Measurements from ENCODE around the gene ZNF841.
"Not testable (repeated sequence)": the region's sequence is repeated elsewhere in the genome, so short reads cannot be mapped to it uniquely, and the experiment has no call there.

ZNF841 gene

GRCh38 chr19:52066258-52066863 lies 29.2 kb downstream of the ZNF841 start:
- no peak for DNase-seq

DNA sequence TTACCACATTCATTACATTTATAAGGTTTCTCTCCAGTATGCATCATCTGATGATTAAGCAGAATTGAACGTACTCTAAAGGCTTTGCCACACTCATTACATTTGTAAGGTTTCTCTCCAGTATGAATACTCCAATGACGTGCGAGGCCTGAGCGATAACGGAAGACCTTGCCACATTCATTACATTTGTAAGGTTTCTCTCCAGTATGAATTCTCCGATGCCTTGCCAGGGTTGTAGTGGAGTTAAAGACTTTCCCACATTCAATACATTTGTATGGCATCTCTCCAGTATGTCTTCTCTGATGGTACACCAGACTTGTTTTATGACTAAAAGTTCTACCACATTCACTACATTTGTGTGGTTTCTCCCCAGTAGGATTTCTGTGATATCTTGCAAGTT lies 30.2 kb downstream of the ZNF841 start:
- no peak for DNase-seq

GRCh38 chr19:52056480-52056879 lies 39.1 kb downstream of the ZNF841 start:
- not testable (repeated sequence) for DNase-seq

DNA sequence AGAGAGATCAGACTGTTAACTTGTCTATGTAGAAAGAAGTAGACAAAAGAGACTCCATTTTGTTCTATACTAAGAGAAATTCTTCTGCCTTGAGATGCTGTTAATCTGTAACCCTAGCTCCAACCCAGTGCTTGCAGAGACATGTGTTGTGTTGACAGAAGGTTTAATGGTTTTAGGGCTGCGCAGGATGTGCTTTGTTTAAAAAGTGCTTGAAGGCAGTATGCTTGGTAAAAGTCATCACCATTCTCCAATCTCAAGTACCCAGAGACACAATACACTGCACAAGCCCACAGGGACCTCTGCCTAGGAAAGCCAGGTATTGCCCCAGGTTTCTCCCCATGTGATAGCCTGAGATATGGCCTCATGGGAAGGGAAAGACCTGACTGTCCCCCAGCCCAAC lies 43.8 kb downstream of the ZNF841 start:
- DNase-seq: not testable (repeated sequence)

DNA sequence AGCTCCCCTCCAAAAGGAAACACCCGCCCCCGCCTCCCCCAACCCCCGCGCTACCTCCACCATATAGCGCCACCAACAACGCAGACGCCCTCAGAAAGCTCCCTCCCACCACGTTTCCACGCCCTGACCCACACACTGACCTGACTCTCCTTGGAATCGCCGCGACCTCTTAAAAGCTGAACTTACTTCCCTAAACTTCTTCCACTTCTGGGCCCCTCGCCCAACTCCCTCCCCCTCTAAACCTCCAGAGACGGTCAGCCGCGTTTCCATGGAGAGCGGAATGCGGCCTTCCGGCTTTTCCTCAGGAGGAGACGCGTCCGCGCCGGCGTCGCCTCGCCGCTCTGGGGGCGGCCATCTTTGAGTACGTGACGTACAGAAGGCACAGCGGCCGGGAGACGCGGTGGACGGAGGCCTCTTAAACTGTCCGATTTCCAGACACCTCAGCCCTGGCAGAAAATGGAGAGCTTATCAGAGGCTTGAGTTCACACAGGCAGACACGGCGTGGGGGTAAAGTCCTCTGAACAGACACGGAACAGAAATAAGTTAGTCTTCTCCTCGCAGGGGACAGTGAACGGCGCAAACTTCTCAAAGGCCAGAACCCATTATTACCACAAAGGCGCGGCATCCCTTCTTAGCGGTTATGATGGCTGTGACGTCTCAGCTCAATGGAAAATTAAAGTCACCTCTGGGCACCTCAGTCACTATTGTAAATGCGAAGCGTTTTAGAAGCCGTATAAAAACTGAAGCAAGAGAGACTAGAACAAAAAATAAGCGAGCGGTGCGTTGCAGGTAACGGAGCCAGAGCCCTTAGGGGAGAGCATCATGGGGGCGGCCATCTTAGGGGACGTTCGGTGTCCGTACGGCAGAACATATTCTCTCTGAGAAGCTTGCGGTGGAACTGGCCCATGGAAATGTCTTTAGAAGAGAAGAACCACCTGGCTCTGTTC lies 46.7 kb downstream of the ZNF841 start, which contains the start of gene ZNF432:
Gene ZNF432 (minus strand): TSS at position 284 of the 947 bp plus-strand sequence. CDS start 1,970 bp downstream, outside the sequence.
- peak; percentile 73 for DNase-seq

GRCh38 chr19:52039169-52039568 lies 56.4 kb downstream of the ZNF841 start:
- DNase-seq: no peak

- no peak for DNase-seq
Observed at GRCh38 chr19:52034051-52034728, 61.4 kb downstream of the ZNF841 start.

- no peak for DNase-seq
Observed at GRCh38 chr19:52028780-52029123, 66.8 kb downstream of the ZNF841 start.

GRCh38 chr19:52028027-52028779 lies 67.4 kb downstream of the ZNF841 start, which contains the start of gene ZNF614:
ZNF614 (minus strand) TSS chr19:52028379; CDS start chr19:52025745, 2,634 bp downstream.
- peak; percentile 80 for DNase-seq

- not testable (repeated sequence) for DNase-seq
Observed at GRCh38 chr19:52026255-52026990, 69.1 kb downstream of the ZNF841 start.

DNA sequence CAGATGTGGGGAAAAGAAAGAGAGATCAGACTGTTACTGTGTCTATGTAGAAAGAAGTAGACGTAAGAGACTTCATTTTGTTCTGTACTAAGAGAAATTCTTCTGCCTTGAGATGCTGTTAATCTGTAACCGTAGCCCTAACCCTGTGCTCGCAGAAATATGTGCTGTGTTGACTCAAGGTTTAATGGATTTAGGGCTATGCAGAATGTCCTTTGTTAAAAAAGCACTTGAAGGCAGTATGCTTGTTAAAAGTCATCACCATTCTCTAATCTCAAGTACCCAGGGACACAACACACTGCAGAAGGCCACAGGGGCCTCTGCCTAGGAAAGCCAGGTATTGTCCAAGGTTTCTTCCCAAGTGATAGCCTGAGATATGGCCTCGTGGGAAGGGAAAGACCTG lies 71.1 kb downstream of the ZNF841 start:
- not testable (repeated sequence) for DNase-seq

- no peak for DNase-seq
Observed at GRCh38 chr19:52022193-52022592, 73.4 kb downstream of the ZNF841 start.

- DNase-seq: no peak
Observed at GRCh38 chr19:52020506-52020905, 75.1 kb downstream of the ZNF841 start.
